NCI-H524 (cell line): Measurements from ENCODE around the gene EFCAB9.
A peak's percentile ranks its signal among the peaks of the same experiment; 100 is the strongest.

Experiments
- DNase-seq, 2 experiments: peaks; one replicate each; lab custom pipeline; 2025; lab: John Stamatoyannopoulos, UW

The EFCAB9 gene

GRCh38 chr5:172235827-172236736 lies 42.1 kb downstream of the EFCAB9 start:
- DNase-seq: no peak

GRCh38 chr5:172238334-172238733 lies 44.4 kb downstream of the EFCAB9 start:
- no peak for DNase-seq

GRCh38 chr5:172243302-172243701 lies 49.3 kb downstream of the EFCAB9 start:
- DNase-seq: no peak

GRCh38 chr5:172245046-172245445 lies 51.1 kb downstream of the EFCAB9 start:
- DNase-seq: peak; percentile 36 to 77

GRCh38 chr5:172245703-172246125 lies 51.7 kb downstream of the EFCAB9 start:
- DNase-seq: no peak

- DNase-seq: no peak
Observed at GRCh38 chr5:172248637-172249036, 54.7 kb downstream of the EFCAB9 start.

GRCh38 chr5:172251419-172251818 lies 57.4 kb downstream of the EFCAB9 start:
- DNase-seq: no peak

GRCh38 chr5:172252501-172252900 lies 58.5 kb downstream of the EFCAB9 start:
- DNase-seq: no peak
